HG03520 (cell line): ENCODE measurements around the gene CREB3L2.
"Not testable (repeated sequence)": the region's sequence is repeated elsewhere in the genome, so short reads cannot be mapped to it uniquely, and the experiment has no call there.

Source experiments
- ATAC-seq: cut with Tn5 transposase; IDR thresholded peaks from one replicate; pipeline ENCODE4 v1.9.1; 2021; ENCODE audit warnings: mild to moderate bottlenecking, moderate library complexity; ENCODE audit not compliant: unreplicated experiment

Gene CREB3L2

GRCh38 chr7:137935884-137936508 lies 65.9 kb downstream of the CREB3L2 start:
- no peak for ATAC-seq

DNA sequence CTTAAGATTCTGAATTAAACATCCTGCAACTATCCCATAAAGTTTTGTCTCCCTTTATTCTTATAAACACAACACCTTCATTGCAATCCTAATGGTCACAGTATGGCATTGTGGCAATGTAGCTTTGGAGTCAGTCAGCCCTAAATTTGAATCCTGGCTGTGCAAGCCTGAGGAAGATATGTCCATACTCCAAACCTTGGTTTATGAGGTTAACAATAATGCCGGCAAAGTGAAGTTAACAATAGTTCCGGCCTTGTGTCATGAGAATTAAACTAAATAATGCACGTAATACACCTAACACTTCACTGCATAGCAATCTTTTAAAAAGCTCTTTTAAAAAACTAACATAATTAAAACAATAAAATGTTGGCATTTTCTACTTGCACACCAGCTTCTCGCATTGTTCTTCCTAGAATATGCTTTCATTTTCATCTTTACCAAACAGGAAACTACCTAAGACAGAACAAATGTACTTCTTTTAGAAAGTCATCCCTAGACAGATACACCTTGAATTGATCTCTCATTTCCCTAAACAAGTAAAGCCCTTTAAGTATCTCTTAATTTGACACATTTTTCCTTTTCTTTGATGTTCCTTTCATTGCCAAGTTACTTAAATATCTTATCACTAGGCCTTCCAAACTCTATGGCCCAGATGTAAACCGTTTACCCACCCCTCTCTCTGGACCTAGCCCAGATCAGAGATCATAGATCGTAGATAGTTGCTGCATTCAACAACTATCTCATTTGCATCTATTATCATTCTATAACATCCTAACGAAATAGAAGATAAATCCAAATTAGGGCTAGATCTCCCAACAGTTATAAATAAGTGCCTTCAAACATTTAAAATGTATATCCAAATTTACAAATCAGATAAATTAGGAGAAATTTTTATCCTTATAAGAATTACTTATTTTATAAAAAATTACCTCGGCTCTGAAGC lies 66.7 kb downstream of the CREB3L2 start:
- peak; percentile 85 for ATAC-seq

- no peak for ATAC-seq
Measured at GRCh38 chr7:137934176-137934826, 67.6 kb downstream of the CREB3L2 start.

GRCh38 chr7:137933270-137934017 lies 68.4 kb downstream of the CREB3L2 start:
- ATAC-seq = no peak

GRCh38 chr7:137932881-137933269 lies 69.0 kb downstream of the CREB3L2 start:
- ATAC-seq = no peak

GRCh38 chr7:137931823-137932222 lies 70.1 kb downstream of the CREB3L2 start:
- ATAC-seq = no peak

GRCh38 chr7:137930581-137930980 lies 71.3 kb downstream of the CREB3L2 start:
- ATAC-seq = no peak

GRCh38 chr7:137928626-137929025 lies 73.3 kb downstream of the CREB3L2 start:
- no peak for ATAC-seq

DNA sequence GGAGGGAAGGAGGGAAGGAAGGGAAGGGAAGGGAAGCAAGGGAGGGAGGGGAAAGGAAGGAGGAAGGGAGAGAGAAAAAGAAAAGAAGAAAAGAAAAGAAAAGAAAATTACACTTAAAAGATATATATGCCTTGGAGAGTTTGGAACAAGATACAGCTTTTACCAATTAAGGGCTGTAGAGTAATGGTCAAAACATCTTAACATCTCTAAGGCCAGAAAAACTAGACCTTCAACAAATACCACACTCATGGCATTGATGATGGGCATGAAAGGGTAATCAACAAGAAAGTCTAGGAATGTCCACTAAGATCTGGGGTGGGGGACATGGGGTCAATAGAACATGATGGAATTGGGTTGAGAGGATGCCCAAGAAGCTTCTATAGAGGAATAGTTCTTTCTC lies 74.5 kb downstream of the CREB3L2 start:
- ATAC-seq = no peak

DNA sequence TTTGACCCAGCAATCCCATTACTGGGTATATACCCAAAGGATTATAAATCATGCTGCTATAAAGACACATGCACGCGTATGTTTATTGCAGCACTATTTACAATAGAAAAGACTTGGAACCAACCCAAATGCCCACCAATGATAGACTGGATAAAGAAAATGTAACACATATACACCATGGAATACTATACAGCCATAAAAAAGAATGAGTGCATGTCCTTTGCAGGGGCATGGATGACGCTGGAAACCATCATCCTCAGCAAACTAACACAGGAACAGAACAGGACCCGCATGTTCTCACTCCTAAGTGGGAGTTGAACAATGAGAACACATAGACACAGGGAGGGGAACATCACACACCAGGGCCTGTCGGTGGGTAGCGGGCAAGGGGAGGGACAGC lies 75.7 kb downstream of the CREB3L2 start:
- ATAC-seq = not testable (repeated sequence)

- no peak for ATAC-seq
Measured at GRCh38 chr7:137925754-137926153, 76.1 kb downstream of the CREB3L2 start.

GRCh38 chr7:137925091-137925490 lies 76.8 kb downstream of the CREB3L2 start:
- ATAC-seq = no peak

DNA sequence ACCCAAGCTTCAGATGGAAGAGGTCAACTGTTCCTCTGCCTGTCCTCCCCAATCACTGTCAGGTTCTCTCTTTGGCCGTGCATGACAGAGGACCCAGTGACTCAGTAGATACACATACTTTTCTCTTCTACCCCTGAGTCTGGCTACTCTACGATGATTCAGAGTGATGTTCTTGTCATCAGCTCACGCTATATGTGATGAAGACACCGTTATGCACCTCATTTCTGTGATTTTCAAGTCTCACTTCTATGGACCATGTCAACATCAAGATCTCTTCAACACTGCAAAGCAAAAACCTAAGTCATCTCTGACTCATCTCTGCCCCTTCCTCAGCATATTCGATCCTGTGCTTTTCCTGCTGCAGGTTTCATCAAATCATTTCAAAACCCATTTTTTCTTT lies 78.5 kb downstream of the CREB3L2 start:
- ATAC-seq = no peak

DNA sequence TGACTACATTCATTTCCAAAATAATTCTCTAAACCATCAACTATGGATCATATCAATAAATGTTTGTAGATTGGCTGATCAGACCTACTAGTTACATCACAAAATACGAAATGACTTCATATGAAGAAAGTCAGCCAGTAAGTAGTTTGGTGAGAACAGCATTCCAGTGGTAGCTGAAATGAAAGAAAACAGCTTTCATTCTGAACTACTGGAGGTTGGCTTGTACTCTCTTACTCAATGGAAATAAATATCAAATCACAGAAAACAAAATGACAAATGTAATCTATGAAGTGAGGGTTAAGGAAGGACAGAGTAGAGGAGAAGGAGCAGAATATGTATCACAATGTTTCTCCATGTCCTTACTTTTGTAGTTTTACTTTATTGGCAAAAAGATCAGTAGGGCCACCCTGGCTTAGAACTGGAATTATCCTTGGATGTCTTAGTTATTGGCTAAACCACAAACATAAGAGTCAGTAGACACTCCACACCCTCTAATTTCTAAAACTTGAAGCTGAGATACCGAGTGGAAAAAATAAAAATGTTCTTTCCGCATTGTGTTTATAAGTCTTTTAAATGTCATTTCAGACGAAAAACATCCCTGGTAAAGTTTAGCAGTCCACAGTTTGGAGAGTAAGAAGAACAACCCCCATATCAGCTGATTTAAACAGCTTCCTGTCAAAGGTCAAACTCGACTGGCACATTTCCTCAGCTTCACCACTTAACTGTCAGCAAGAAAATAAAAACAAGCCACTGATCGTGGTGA lies 81.1 kb downstream of the CREB3L2 start:
- ATAC-seq = no peak

GRCh38 chr7:137919987-137920386 lies 81.9 kb downstream of the CREB3L2 start:
- no peak for ATAC-seq

GRCh38 chr7:137916980-137917645 lies 84.8 kb downstream of the CREB3L2 start:
- ATAC-seq = no peak

DNA sequence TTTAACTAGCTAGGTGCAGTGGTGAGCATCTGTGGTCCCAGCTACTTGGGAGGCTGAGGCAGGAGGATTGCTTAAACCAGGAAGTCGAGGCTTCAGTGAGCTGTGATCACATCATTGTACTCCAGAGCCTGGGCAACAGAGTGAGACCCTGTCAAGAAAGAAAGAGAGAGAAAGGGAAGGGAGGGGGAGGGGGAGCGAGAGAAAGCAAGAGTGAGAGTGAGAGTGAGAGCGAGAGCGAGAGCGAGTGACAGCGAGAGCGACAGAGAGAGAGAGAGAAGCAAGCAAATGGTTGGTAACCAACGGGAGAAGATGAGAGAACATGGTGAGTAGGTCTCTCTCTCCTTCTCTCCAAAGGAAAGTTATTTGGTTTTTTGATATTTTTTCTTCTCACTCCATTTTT lies 85.3 kb downstream of the CREB3L2 start:
- no peak for ATAC-seq

GRCh38 chr7:137915266-137915665 lies 86.6 kb downstream of the CREB3L2 start:
- ATAC-seq = no peak

DNA sequence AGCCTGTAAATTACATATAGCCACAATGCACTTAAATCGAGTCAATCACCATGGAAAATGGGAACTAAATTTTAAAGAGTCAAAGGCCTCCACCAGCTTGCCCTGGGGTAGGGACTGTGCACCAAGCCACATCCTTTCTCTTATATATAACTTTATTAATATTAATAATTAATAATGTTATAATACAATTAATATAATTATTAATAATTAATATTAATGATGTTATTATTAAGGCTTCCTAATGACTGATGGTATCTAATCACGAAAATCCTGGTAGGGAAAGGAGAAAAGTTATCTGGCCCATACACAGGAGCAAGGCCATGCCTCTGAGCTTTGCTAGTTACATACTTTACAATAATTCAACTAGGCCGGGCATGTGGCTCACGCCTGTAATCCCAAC lies 87.9 kb downstream of the CREB3L2 start:
- no peak for ATAC-seq

DNA sequence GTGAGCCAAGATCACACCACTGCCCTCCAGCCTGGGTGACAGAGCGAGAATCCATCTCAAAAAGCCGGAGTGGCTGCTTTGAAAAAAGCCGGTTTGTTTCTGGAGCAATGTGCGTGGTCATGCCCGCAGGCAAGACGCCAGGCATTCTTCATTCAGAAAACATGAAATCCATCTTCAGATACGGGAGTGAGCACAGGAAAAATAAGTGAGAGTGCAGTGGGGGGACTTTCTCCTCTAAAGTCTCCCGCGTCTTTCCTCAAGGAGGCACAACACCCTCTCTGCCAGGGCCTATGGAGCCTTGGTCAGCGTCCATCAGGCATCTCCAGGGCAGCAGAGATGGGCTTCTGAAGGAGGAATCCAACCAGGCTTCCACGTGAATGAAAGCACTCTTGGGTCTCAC lies 92.8 kb downstream of the CREB3L2 start:
- no peak for ATAC-seq
